DMS79 treated with DMSO at 0.1 percent for 48 hours (cell line): ENCODE measurements around the gene CNTNAP2.
"Not testable (repeated sequence)": the region's sequence is repeated elsewhere in the genome, so short reads cannot be mapped to it uniquely, and the experiment has no call there.

ENCODE experiments used
- DNase-seq: peaks from one replicate; lab custom pipeline; 2025; lab: John Stamatoyannopoulos, UW

The CNTNAP2 gene

GRCh38 chr7:146889806-146890555 lies 773.4 kb downstream of the CNTNAP2 start:
- no peak for DNase-seq

- no peak for DNase-seq
Measured at GRCh38 chr7:146892151-146892550, 775.5 kb downstream of the CNTNAP2 start.

GRCh38 chr7:146894927-146895326 lies 778.3 kb downstream of the CNTNAP2 start:
- no peak for DNase-seq

DNA sequence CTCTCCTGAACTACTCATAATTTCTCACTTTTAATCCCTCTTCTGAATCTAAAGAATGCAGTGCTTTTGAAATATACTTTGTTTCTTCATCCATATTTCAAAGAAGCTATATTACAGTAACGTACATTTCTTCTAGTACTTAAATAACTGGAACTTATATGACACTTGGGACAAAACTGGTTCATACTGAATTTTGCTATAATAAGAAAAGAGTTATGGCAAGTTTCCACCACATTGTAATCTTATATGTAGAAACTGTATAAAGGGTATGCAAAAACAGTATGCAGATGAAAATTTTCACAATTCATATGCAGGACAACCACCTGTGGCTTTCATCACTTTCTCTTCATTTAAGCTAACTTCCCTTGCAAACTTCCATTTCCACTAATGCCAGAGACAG lies 785.7 kb downstream of the CNTNAP2 start:
- no peak for DNase-seq

DNA sequence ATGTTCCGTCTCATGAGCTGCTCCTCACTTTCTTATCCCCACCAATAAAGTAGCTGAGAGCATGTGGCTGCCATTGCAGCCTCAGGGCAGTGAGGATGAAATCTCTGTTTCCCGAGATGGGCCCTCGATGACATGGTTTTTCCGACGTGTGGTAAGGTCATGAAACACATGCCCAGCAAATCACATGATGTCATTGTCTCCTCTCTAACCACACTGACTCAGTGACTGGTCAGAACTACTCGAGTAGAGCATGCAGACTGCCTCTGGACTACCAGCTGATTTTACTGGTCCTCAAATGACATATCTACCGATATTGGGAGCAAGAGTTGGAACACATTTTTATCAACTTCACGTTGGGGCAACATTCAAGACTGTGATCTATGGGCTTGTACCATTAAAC lies 786.1 kb downstream of the CNTNAP2 start:
- DNase-seq = no peak

GRCh38 chr7:146905746-146906145 lies 789.1 kb downstream of the CNTNAP2 start:
- DNase-seq = not testable (repeated sequence)

DNA sequence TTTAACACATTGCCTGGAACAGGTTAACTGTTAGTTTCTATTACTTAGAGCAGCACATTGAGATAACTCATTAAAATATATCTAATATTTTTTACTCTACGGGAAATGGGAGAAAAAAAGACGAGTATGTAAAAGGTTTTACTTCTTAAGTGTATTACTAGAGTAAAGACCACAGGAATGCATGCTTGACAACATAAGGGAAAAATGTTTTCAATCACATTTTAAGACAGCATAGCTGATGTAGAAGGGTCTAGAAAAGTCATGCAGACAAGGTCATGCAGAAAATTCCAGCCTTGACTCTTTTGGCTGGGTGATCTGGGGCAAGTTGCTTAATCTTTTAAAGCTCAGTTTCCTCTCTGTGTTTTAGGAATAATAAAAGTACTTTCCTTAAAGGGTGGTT lies 806.2 kb downstream of the CNTNAP2 start:
- DNase-seq = no peak

DNA sequence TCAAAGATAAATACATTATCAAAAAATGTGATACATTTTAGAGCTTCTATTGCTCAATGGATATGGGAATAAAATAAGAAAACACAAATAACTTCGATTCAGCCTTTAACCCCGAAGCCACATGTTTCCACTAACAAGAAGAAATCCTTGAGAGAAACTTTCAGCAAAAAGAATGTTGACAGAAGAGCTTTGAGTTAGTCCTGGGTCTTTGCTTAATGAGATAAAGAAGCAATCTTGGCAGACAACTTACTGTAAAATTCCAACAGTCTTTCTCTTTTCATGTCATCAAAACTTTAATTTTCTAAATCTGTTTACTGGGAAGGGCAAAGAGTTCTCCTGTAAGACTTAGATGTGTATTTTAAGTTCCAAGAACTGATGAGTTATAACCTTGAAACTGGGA lies 810.2 kb downstream of the CNTNAP2 start:
- DNase-seq = no peak

GRCh38 chr7:146937836-146938235 lies 821.2 kb downstream of the CNTNAP2 start:
- no peak for DNase-seq

DNA sequence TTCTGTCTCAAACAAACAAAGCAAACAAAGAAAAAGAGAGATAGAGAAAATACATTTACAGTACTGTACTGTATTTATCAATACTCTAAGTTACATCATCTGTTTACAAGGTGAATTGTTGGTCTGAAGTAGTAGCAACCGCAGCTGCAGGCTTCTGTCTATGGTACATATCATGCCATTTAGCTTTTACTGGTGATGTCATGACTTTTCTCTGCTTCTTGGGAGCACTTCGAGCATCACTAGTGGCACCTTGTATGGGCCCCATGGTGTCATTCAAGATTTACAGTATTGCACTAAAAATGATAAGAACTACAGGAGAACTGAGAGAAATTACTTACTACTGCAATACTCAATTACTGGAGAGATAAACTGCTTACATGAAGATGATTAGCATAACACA lies 826.9 kb downstream of the CNTNAP2 start:
- DNase-seq = no peak

DNA sequence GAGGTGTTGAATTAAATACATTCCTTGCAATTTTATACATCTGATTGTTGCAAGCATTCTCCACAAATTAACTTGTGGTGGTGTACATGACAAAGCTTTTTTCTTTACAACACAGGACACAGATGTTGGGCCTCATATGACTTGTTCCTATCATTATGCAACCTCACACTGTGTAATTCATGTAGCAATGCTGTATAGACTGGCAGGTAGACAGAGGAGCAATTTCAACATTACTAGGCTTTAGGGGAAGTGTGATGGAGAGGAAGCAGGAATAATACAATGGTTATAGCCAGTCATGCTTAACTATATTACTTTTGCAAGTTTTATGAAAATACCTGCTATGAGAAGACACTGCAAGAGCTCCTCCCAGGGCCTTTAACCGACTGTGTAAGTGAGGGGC lies 832.1 kb downstream of the CNTNAP2 start:
- no peak for DNase-seq

DNA sequence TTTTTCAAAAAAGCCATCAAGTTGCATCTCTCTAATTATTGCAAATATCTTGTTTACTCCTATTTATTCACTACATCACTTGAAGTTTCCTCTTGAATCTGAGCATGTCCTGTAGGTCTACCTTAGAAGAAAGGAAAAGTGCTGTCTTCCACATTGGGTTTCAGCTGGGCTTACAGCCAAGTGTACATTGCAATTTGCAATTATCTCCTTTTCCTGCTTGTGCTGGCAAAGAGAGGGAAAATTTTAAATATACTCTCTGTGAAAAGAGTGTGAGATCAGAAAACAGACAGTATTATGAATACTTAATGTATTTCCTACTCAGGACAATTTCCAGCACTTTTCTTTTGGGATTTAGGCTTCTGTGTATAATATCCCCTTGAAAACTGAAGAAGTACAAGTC lies 839.7 kb downstream of the CNTNAP2 start:
- peak; percentile 30 for DNase-seq

- no peak for DNase-seq
Measured at GRCh38 chr7:146956853-146957252, 840.3 kb downstream of the CNTNAP2 start.

DNA sequence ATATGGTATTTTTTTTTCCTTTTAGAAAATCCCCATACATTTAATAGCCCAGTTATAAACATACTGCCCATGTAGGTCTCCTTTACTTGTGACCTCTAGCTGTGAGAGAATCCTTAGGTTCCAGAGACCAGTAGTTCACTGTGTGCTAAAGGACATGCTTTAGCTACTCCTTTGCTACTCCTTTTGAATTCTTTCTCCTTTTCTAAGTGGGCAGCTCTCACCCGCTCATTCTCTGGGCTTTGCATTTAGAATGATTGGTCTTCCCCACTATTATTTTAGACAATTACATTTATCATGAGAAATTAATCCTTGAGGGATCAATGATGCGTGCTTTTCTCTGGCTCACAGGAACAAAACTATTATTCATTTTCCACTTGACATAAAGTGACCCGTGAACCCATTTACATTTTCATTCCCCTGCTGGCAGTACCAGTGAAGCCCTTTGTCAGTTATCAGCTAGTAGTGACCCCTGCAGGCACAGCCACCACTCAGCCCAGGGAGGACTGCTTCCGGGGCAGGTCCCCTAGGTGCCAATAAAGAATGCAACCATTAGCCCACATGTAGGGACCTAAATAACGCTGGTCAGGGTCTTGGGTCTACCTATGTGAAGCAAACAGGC lies 844.3 kb downstream of the CNTNAP2 start:
- DNase-seq = peak; percentile 47

DNA sequence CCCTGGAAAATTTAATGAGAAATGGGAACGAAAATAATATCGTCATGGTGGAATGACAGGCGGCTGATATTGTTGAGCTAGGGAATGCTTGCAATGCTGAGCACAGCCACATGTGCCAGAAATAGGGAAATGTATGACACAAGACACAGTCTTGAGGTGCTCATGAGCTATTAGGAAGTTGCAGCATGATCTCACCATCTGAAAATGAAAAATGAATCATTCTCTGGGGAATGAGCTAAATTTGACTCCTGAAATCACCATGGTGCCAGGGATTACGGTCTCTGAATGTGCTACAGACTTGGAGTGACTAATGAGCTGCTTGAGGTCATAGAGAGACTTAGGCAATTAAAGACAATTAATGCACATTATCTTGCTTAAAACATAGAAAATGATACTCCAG lies 845.0 kb downstream of the CNTNAP2 start:
- no peak for DNase-seq

DNA sequence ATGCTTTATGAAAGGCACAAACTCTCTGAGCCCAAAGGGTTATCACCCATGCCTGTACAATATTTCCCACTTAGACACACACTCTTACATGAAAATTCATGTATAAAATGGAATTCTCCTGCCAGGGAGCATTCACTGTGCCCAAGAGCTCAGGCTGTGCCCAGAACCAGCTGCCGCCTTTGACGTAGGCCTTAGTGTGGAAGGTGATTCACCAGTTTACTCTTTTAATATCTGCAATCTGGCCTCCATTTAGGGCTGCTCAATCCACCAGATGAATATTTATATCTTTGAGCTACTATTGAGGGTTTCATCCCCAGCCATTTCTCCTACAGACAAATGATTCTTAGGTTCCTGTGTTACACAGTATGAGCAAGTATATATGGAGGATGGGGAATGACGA lies 849.7 kb downstream of the CNTNAP2 start:
- DNase-seq = no peak

DNA sequence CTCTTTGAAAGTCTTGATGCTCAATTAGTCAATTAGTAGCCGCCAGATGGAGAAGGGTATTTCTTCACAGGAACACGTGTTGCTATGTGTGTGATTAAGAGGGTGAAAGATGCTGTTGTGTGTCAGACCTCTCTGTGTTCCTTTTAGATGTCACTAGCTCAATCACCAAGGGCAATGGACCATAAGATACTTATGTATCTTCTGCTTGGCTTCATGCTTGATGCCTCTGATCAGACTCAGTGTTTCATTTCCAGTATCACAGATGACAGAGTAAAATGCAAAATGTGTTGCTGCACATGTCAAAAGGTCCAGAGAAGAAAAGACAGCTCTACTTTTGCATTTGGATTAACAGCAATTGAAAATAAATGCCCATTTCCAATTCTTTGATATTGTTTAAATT lies 865.9 kb downstream of the CNTNAP2 start:
- DNase-seq = no peak

DNA sequence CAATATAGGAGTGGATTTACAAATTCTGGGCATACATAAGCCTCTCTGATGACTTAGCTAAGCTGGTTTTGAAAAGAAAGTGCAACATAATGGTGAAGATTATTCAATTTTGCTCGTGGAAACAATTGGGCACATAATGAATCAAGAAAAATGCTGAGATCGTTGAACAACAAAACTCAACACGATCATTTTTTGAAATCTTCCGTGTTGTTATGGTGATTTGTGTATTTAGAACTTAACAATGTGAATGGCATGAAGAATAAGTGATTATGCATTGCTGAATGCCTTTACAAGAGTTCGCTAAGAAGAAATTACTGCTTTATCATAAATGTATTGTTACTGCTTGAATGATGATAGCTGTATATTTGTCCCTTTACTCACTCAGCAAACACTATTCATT lies 875.0 kb downstream of the CNTNAP2 start:
- DNase-seq = no peak

DNA sequence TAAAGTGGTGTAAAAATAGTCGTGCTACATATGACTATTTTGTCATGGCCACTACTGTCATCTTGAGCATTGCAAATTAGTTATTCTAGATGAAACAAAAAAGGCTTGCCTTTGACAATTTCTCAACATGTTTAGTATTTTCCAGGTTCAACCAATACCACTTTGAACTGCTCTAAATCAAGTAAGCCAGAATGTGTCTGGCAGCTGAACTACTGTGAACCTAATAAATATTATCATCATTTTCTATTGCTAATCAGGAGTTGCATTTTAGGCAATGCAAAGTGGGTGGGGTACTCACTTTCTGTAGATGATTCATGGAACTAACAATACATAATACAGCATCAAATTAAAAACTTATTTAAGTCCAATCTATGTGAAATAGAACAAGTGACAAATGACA lies 877.2 kb downstream of the CNTNAP2 start:
- no peak for DNase-seq

- DNase-seq = no peak
Measured at GRCh38 chr7:147008530-147008929, 891.9 kb downstream of the CNTNAP2 start.

DNA sequence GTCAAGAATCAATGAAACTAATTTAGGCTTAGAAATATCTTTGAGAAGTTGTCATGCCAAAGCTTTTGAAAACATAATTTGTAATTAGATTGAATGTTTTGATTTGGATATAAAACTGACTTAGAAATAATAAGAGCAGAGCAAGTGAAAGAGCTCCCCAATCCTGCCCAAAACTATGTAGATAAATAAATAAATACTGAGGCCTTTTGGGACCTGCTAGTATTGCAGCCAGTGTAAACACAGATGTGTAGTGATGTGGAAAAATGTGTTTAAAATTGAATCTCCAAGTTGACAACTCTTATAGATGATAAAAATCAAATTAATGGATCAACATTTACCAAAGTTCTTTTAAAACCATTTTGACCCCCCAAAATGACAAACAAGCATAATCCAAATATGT lies 896.1 kb downstream of the CNTNAP2 start:
- no peak for DNase-seq

DNA sequence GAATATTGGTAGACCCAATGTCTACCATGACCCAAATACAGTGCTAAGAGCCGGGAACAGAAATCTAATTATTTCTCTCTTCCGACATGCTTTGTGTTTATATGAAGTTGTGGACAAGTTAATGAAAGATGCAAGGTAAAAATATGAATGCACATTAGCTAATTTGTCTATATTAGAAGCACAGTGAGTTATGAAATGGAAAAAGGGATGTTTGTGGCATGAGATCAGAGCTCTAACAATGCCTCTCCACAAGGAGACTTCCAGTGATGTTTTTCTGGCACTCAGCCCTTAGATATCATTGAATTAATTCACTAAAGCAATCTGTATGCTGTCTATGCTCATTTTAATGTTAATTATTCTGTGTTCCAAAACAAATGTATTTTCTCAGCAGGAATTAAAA lies 897.2 kb downstream of the CNTNAP2 start:
- DNase-seq = no peak

- no peak for DNase-seq
Measured at GRCh38 chr7:147014286-147014955, 897.8 kb downstream of the CNTNAP2 start.
